H9 (cell line): ENCODE measurements around the gene UBE2L3. TPM values are rescaled to one million over a fixed set of nuclear protein-coding genes. Genes with fewer than 3 reads are reported as not detected.

Experiments used
- DNase-seq: peaks from one replicate; pipeline ENCODE4 v3.0.0-alpha.2; 2017
- H2AFZ ChIP-seq: one replicate; pipeline ENCODE4 v1.6.1; 2013; ENCODE audit warnings: mild to moderate bottlenecking, low read length, control low read depth, moderate library complexity
- H2AK5ac ChIP-seq: 2 replicates; pipeline ENCODE4 v1.6.1; 2013; ENCODE audit warnings: low read length, control low read depth, mixed read lengths; ENCODE audit not compliant: insufficient read length
- H2BK120ac ChIP-seq: one replicate; pipeline ENCODE4 v1.6.1; 2013; ENCODE audit warnings: low read depth, mild to moderate bottlenecking, low read length, control low read depth, inconsistent platforms; ENCODE audit not compliant: poor library complexity, severe bottlenecking
- H2BK12ac ChIP-seq: 2 replicates; pipeline ENCODE4 v1.6.1; 2013; ENCODE audit warnings: low read length, control low read depth, mixed read lengths, low read depth; ENCODE audit not compliant: insufficient read length
- H2BK15ac ChIP-seq: 2 replicates; pipeline ENCODE4 v1.6.1; 2013; ENCODE audit warnings: low read depth, low read length, control low read depth
- H2BK20ac ChIP-seq: one replicate; pipeline ENCODE4 v1.6.1; 2013; ENCODE audit warnings: low read depth, mild to moderate bottlenecking, low read length, control low read depth, inconsistent platforms; ENCODE audit not compliant: poor library complexity, severe bottlenecking
- H2BK5ac ChIP-seq: 2 replicates; pipeline ENCODE4 v1.6.1; 2013; ENCODE audit warnings: low read length, control low read depth, mixed read lengths; ENCODE audit not compliant: insufficient read length
- H3K14ac ChIP-seq: 2 replicates; pipeline ENCODE4 v1.6.1; 2013; ENCODE audit warnings: low read length, control low read depth; ENCODE audit not compliant: insufficient read depth
- H3K18ac ChIP-seq: 2 replicates; pipeline ENCODE4 v1.6.1; 2013; ENCODE audit warnings: low read depth, mild to moderate bottlenecking, mixed read lengths, low read length, control low read depth; ENCODE audit not compliant: insufficient read length
- H3K23ac ChIP-seq: 2 replicates; pipeline ENCODE4 v1.6.1; 2013; ENCODE audit warnings: low read length, control low read depth, mixed read lengths, low read depth; ENCODE audit not compliant: insufficient read length
- H3K23me2 ChIP-seq: 2 replicates; pipeline ENCODE4 v1.6.1; 2013; ENCODE audit warnings: low read depth, mild to moderate bottlenecking, mixed read lengths, low read length, control low read depth; ENCODE audit not compliant: insufficient read length, poor library complexity, severe bottlenecking
- H3K27ac ChIP-seq: 2 replicates; pipeline ENCODE4 v1.5.1; 2013; ENCODE audit warnings: low read length, control low read depth, mixed read lengths, low read depth; ENCODE audit not compliant: insufficient read length
- H3K27me3 ChIP-seq: 2 replicates; pipeline ENCODE4 v1.6.1; 2013; ENCODE audit warnings: low read length, control low read depth, inconsistent platforms; ENCODE audit not compliant: insufficient read depth
- H3K4ac ChIP-seq: 2 replicates; pipeline ENCODE4 v1.6.1; 2013; ENCODE audit warnings: low read depth, mild to moderate bottlenecking, control low read depth, inconsistent platforms, low read length, moderate library complexity
- H3K4me1 ChIP-seq: 2 replicates; pipeline ENCODE4 v1.6.1; 2013; ENCODE audit warnings: low read length, control low read depth, inconsistent platforms; ENCODE audit not compliant: insufficient read depth
- H3K4me2 ChIP-seq: 2 replicates; pipeline ENCODE4 v1.6.1; 2013; ENCODE audit warnings: low read length, control low read depth, mixed read lengths; ENCODE audit not compliant: insufficient read length, insufficient read depth
- H3K56ac ChIP-seq: 2 replicates; pipeline ENCODE4 v1.6.1; 2013; ENCODE audit warnings: low read depth, mild to moderate bottlenecking, mixed read lengths, low read length, control low read depth; ENCODE audit not compliant: insufficient read length
- H3K79me1 ChIP-seq: 2 replicates; pipeline ENCODE4 v1.6.1; 2013; ENCODE audit warnings: low read depth, mild to moderate bottlenecking, moderate library complexity, low read length, control low read depth, inconsistent platforms; ENCODE audit not compliant: insufficient read depth, poor library complexity, severe bottlenecking
- H3K79me2 ChIP-seq: 2 replicates; pipeline ENCODE4 v1.6.1; 2013; ENCODE audit warnings: low read length, control low read depth, inconsistent platforms; ENCODE audit not compliant: insufficient read depth
- H3K9ac ChIP-seq: 2 replicates; pipeline ENCODE4 v1.6.1; 2013; ENCODE audit warnings: low read length, control low read depth, mixed read lengths; ENCODE audit not compliant: insufficient read length; ENCODE audit errors: extremely low read depth
- H3K9me3 ChIP-seq: one replicate; pipeline ENCODE4 v1.6.1; 2013; ENCODE audit warnings: low read depth, low read length, inconsistent platforms; ENCODE audit not compliant: control insufficient read depth
- H3T11ph ChIP-seq: one replicate; pipeline ENCODE4 v1.6.1; 2013; ENCODE audit warnings: mild to moderate bottlenecking, low read length, control low read depth, inconsistent platforms
- H4K20me1 ChIP-seq: one replicate; pipeline ENCODE4 v1.6.1; 2013; ENCODE audit not compliant: control insufficient read depth, insufficient read length, insufficient read depth
- H4K5ac ChIP-seq: 2 replicates; pipeline ENCODE4 v1.6.1; 2013; ENCODE audit warnings: low read depth, mild to moderate bottlenecking, mixed read lengths, low read length, control low read depth; ENCODE audit not compliant: insufficient read length
- H4K8ac ChIP-seq: replicated peaks from 2 replicates; pipeline ENCODE4 v1.6.1; 2013; ENCODE audit warnings: low read length, control low read depth, mixed read lengths, low read depth; ENCODE audit not compliant: insufficient read length
- H4K91ac ChIP-seq: 2 replicates; pipeline ENCODE4 v1.6.1; 2013; ENCODE audit warnings: low read depth, mild to moderate bottlenecking, moderate library complexity, mixed read lengths, low read length, control low read depth; ENCODE audit not compliant: insufficient read length
- H3K27ac Mint-ChIP-seq, 3 experiments: 2 replicates in 2 of 3; 3 replicates in 1 of 3; pipeline ENCODE4 v1.8.0; 2020 to 2021; ENCODE audit warnings: mixed read lengths in 3 of 3, mild to moderate bottlenecking in 1 of 3, moderate library complexity in 1 of 3
- H3K27me3 Mint-ChIP-seq: 2 replicates; pipeline ENCODE4 v1.8.0; 2021; ENCODE audit warnings: low read depth, mild to moderate bottlenecking, moderate library complexity, mixed read lengths
- H3K36me3 Mint-ChIP-seq, 3 experiments: 2 replicates in 2 of 3; 3 replicates in 1 of 3; pipeline ENCODE4 v1.8.0; 2020 to 2021; ENCODE audit warnings: low read depth in 3 of 3, mixed read lengths in 3 of 3; ENCODE audit not compliant: insufficient read depth in 1 of 3
- H3K4me1 Mint-ChIP-seq, 2 experiments: 2 replicates each; pipeline ENCODE4 v1.8.0; 2020; ENCODE audit warnings: mixed read lengths in 2 of 2
- H3K4me3 Mint-ChIP-seq, 2 experiments: 2 replicates in 1 of 2; 3 replicates in 1 of 2; pipeline ENCODE4 v1.8.0; 2020 to 2021; ENCODE audit warnings: mild to moderate bottlenecking in 2 of 2, mixed read lengths in 2 of 2, moderate library complexity in 1 of 2
- H3K9me3 Mint-ChIP-seq, 2 experiments: 2 replicates in 1 of 2; 3 replicates in 1 of 2; pipeline ENCODE4 v1.8.0; 2020; ENCODE audit warnings: mild to moderate bottlenecking in 2 of 2, mixed read lengths in 2 of 2, moderate library complexity in 1 of 2
- CTCF ChIP-seq: fragments of 200-600 bp; sonication (generic); conservative IDR thresholded peaks from 3 replicates; pipeline ENCODE4 v1.8.0; 2021; ENCODE audit warnings: antibody characterized with exemption, mild to moderate bottlenecking
- WGBS: extraction: QIAGEN DNeasy Blood & Tissue Kit; methylation state at CpG from one replicate; pipeline ENCODE4 v1.1.7; 2013; ENCODE audit warnings: missing lambda C conversion rate, low lambda C conversion rate, mixed read lengths; ENCODE audit not compliant: insufficient read length; ENCODE audit errors: extremely low coverage; 5-methylcytosine and 5-hydroxymethylcytosine counted together
- total RNA-seq: library from RNA; stranded (reverse); gene quantifications from 2 replicates; pipeline ENCODE4 v1.2.1, GENCODE V29; 2021

The UBE2L3 gene
- total RNA-seq, 1 experiment from 2014 or later, result 79.7 TPM

- no peak overlapping the region for H3K4ac ChIP-seq
- Mint-ChIP-seq H3K4me3 (no peak overlapping the region), H3K27ac (no peak overlapping the region), H3K9me3 (no peaks in the 10 kb centered on the region; a peak in 1 of 5 replicates), H3K36me3 (peaks cover 5 to 20% (median 14%) of the 10 kb centered on the region in 3 experiments), H3K4me1 (peaks cover 6 to 11% of the 10 kb centered on the region in 2 experiments), H3K27me3 (peaks cover 19% of the 10 kb centered on the region)
- TF ChIP-seq CTCF, result no peak
- no peak overlapping the region for H2BK5ac ChIP-seq
- no peaks in the 10 kb centered on the region for H3K79me2 ChIP-seq
- H3K79me1 ChIP-seq, result peaks cover 2% of the 10 kb centered on the region
- H2BK20ac ChIP-seq, result no peak overlapping the region
- H4K8ac ChIP-seq, result no peak overlapping the region
- no peak overlapping the region for H2BK15ac ChIP-seq
- H2AFZ ChIP-seq, result no peak overlapping the region
- no peaks in the 10 kb centered on the region for H3K4me1 ChIP-seq
- H3K9me3 ChIP-seq, result no peaks in the 10 kb centered on the region
- no peak for DNase-seq
- no peaks in the 10 kb centered on the region for H3K27me3 ChIP-seq
- no peak overlapping the region for H3K4me2 ChIP-seq
- no peak overlapping the region for H4K91ac ChIP-seq
- H3K23me2 ChIP-seq, result peaks cover 5% of the 10 kb centered on the region
- H3K18ac ChIP-seq, result no peak overlapping the region
- no peak overlapping the region for H2AK5ac ChIP-seq
- H3K56ac ChIP-seq, result no peak overlapping the region
- H4K5ac ChIP-seq, result no peak overlapping the region
- H3T11ph ChIP-seq, result no peak overlapping the region
- no peaks in the 10 kb centered on the region for H4K20me1 ChIP-seq
- no peak overlapping the region for H2BK120ac ChIP-seq
- H3K27ac ChIP-seq, result no peak overlapping the region
- no peak overlapping the region for H3K14ac ChIP-seq
- no peak overlapping the region for H3K23ac ChIP-seq
- no CpG with 5 or more reads among the region's 4 CpGs for WGBS
- no peak overlapping the region for H2BK12ac ChIP-seq
- H3K9ac ChIP-seq, result no peak overlapping the region
Observed at GRCh38 chr22:21631025-21631424, 63.5 kb downstream of the UBE2L3 start.
